NCI-H460 (cell line): ENCODE results near the gene LMCD1. TPM values are rescaled to one million over a fixed set of nuclear protein-coding genes. Genes with fewer than 3 reads are reported as not detected.

Experiments used
- DNase-seq: peaks from one replicate; pipeline ENCODE4 v3.0.0-alpha.2; 2016; ENCODE audit warnings: low read depth; ENCODE audit errors: extremely low read depth
- total RNA-seq: library from RNA; depleted of rRNA; stranded (reverse); fragments of >200 nt; shearing (Covaris generic); gene quantifications from 2 replicates; pipeline ENCODE4 v1.2.3, GENCODE V29; 2014

Gene LMCD1
- total RNA-seq, 1 experiment from 2014 or later, result 5.7 TPM

GRCh38 chr3:8530581-8530980 lies 29.0 kb downstream of the LMCD1 start:
- DNase-seq, result no peak

- no peak for DNase-seq
These were observed 30.7 kb downstream of the LMCD1 start for GRCh38 chr3:8532251-8532871.

- DNase-seq, result no peak
These were observed 34.8 kb downstream of the LMCD1 start for GRCh38 chr3:8536096-8537056.

- DNase-seq, result no peak
These were observed 35.8 kb downstream of the LMCD1 start for GRCh38 chr3:8537440-8537839.

GRCh38 chr3:8538223-8538622 lies 36.6 kb downstream of the LMCD1 start:
- no peak for DNase-seq

GRCh38 chr3:8538913-8539312 lies 37.3 kb downstream of the LMCD1 start:
- DNase-seq, result no peak

- DNase-seq, result no peak
These were observed 37.8 kb downstream of the LMCD1 start for GRCh38 chr3:8539419-8539818.

- no peak for DNase-seq
These were observed 38.8 kb downstream of the LMCD1 start for GRCh38 chr3:8540456-8540855.

GRCh38 chr3:8541486-8541885 lies 39.9 kb downstream of the LMCD1 start:
- DNase-seq, result no peak

- no peak for DNase-seq
These were observed 40.8 kb downstream of the LMCD1 start for GRCh38 chr3:8542190-8543135.

- DNase-seq, result no peak
These were observed 45.0 kb downstream of the LMCD1 start for GRCh38 chr3:8546609-8547008.

GRCh38 chr3:8548502-8549275 lies 47.1 kb downstream of the LMCD1 start:
- no peak for DNase-seq

GRCh38 chr3:8549354-8549753 lies 47.7 kb downstream of the LMCD1 start:
- DNase-seq, result no peak

GRCh38 chr3:8550611-8551010 lies 49.0 kb downstream of the LMCD1 start:
- DNase-seq, result no peak

- DNase-seq, result no peak
These were observed 50.7 kb downstream of the LMCD1 start for GRCh38 chr3:8552223-8552762.

GRCh38 chr3:8553405-8553804 lies 51.8 kb downstream of the LMCD1 start:
- DNase-seq, result no peak

- DNase-seq, result no peak
These were observed 53.1 kb downstream of the LMCD1 start for GRCh38 chr3:8554696-8555095.

GRCh38 chr3:8555113-8555661 lies 53.6 kb downstream of the LMCD1 start:
- DNase-seq, result no peak

- no peak for DNase-seq
These were observed 54.3 kb downstream of the LMCD1 start for GRCh38 chr3:8555725-8556472.
